UCSD-AML1 (cell line): ENCODE measurements around the gene UNC79.
"Not testable (repeated sequence)": the region's sequence is repeated elsewhere in the genome, so short reads cannot be mapped to it uniquely, and the experiment has no call there.

Source experiments
- DNase-seq: peaks from one replicate; lab custom pipeline; 2025; ENCODE audit not compliant: unreplicated experiment; lab: John Stamatoyannopoulos, UW

The UNC79 gene

GRCh38 chr14:93493054-93493453, 62.3 kb downstream of the UNC79 start:
- no peak for DNase-seq

- not testable (repeated sequence) for DNase-seq
Observed at GRCh38 chr14:93493622-93494021, 62.9 kb downstream of the UNC79 start.

GRCh38 chr14:93496856-93497741, 66.4 kb downstream of the UNC79 start:
- DNase-seq: no peak

GRCh38 chr14:93510056-93510455, 79.3 kb downstream of the UNC79 start:
- DNase-seq: no peak

- no peak for DNase-seq
Observed at GRCh38 chr14:93511001-93511400, 80.3 kb downstream of the UNC79 start.

- no peak for DNase-seq
Observed at GRCh38 chr14:93520053-93520607, 89.4 kb downstream of the UNC79 start.

GRCh38 chr14:93522221-93522620, 91.5 kb downstream of the UNC79 start:
- no peak for DNase-seq

GRCh38 chr14:93525216-93525615, 94.5 kb downstream of the UNC79 start:
- DNase-seq: not testable (repeated sequence)

GRCh38 chr14:93525696-93526451, 95.1 kb downstream of the UNC79 start:
- DNase-seq: no peak

GRCh38 chr14:93527203-93527607, 96.5 kb downstream of the UNC79 start:
- no peak for DNase-seq

- DNase-seq: no peak
Observed at GRCh38 chr14:93528884-93529558, 98.3 kb downstream of the UNC79 start.

GRCh38 chr14:93531644-93532043, 100.9 kb downstream of the UNC79 start:
- no peak for DNase-seq

GRCh38 chr14:93532541-93532940, 101.8 kb downstream of the UNC79 start:
- DNase-seq: no peak

GRCh38 chr14:93533437-93533836, 102.7 kb downstream of the UNC79 start:
- DNase-seq: no peak

GRCh38 chr14:93533842-93534241, 103.1 kb downstream of the UNC79 start:
- DNase-seq: no peak

- DNase-seq: no peak
Observed at GRCh38 chr14:93535537-93535936, 104.8 kb downstream of the UNC79 start.

GRCh38 chr14:93536945-93537344, 106.2 kb downstream of the UNC79 start:
- no peak for DNase-seq

GRCh38 chr14:93537951-93538350, 107.2 kb downstream of the UNC79 start:
- no peak for DNase-seq

GRCh38 chr14:93538413-93538812, 107.7 kb downstream of the UNC79 start:
- DNase-seq: no peak

- no peak for DNase-seq
Observed at GRCh38 chr14:93540235-93540634, 109.5 kb downstream of the UNC79 start.

GRCh38 chr14:93543766-93544165, 113.0 kb downstream of the UNC79 start:
- DNase-seq: no peak
